ENCODE data around the gene CHRM2. TPM values are rescaled to one million over a fixed set of nuclear protein-coding genes. Genes with fewer than 3 reads are reported as not detected.
A peak's percentile ranks its signal among the peaks of the same experiment; 100 is the strongest.

Gene CHRM2
- total and polyA plus RNA-seq, 7 donors = under 0.01 to 121 (median 97.3) TPM; not detected in 1

DNA sequence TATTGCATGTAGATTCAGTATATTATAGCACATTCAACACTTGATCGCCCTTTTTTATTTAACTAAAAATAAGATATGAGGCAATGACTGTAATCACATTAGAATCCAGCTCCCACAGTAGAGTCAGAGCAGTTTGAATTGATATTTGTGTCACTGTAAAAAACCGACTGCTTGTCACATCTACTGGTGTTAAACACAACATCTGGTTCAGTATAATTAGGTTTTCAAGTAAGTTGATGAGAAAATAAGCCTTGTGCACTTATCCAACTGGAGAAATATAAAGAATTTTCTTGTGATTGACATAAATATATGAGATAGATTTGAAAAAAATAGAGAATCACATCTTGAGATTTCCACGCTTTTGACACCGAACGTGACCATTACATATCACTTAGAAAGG, 69.0 kb downstream of the CHRM2 start:
- intact Hi-C loops (cut with DNase I) = no loop called here
- no peak for DNase-seq
- Histone ChIP-seq H3K4me1 (peaks cover 0 to 36% (median 22%) of the 10 kb centered on the region in 4 donors), H3K9me3 (no peaks in the 10 kb centered on the region), H3K36me3 (no peaks in the 10 kb centered on the region), H3K27me3 (no peaks in the 10 kb centered on the region), H3K4me3 (no peak overlapping the region), H3K27ac (peak overlapping the region in 1 of 4 donors; percentile 60)
- no peak for TF ChIP-seq EP300 (IDR thresholded peaks at IDR 0.05)
- TF ChIP-seq, protein P1, sequence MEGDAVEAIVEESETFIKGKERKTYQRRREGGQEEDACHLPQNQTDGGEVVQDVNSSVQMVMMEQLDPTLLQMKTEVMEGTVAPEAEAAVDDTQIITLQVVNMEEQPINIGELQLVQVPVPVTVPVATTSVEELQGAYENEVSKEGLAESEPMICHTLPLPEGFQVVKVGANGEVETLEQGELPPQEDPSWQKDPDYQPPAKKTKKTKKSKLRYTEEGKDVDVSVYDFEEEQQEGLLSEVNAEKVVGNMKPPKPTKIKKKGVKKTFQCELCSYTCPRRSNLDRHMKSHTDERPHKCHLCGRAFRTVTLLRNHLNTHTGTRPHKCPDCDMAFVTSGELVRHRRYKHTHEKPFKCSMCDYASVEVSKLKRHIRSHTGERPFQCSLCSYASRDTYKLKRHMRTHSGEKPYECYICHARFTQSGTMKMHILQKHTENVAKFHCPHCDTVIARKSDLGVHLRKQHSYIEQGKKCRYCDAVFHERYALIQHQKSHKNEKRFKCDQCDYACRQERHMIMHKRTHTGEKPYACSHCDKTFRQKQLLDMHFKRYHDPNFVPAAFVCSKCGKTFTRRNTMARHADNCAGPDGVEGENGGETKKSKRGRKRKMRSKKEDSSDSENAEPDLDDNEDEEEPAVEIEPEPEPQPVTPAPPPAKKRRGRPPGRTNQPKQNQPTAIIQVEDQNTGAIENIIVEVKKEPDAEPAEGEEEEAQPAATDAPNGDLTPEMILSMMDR (IDR thresholded peaks at IDR 0.05) = no peak
- 88 to 90% methylated on average over 5 of the region's 5 CpGs for WGBS, 2 donors

DNA sequence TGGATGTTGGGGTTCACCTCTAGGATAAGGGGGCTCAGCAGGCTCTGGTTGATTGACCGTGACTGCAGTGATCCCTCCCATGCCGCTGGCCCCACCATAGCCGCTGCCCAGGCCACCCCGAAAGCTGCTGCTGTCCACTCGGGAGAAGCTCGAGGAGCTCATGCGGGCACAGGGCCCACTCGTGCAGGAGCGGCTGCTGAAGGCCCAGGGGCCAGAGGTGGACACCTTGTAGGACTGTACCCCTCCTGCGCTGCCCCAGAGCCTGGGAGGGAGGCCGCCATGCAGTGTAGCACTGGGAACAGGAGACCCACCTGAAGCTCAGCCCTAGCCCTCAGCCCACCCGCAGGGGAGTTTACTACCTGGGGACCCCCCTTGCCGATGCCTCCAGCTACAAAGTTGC, 70.0 kb downstream of the CHRM2 start:
- WGBS, 2 donors = 90 to 94% methylated on average over 13 of the region's 13 CpGs
- H3K9me3 ChIP-seq = no peaks in the 10 kb centered on the region
- H3K4me1 ChIP-seq = peaks cover 0 to 46% (median 29%) of the 10 kb centered on the region in 4 donors
- H3K27ac ChIP-seq = peak overlapping the region in 3 of 4 donors; percentile 39 to 60 (median 39)
- H3K4me3 ChIP-seq = no peak overlapping the region
- no peak for TF ChIP-seq POLR2A (IDR thresholded peaks at IDR 0.05)
- TF ChIP-seq EP300 (IDR thresholded peaks at IDR 0.05) = no peak
- no peak for TF ChIP-seq POLR2AphosphoS5 (IDR thresholded peaks at IDR 0.05)
- TF ChIP-seq, protein P1 (IDR thresholded peaks at IDR 0.05) = no peak
- no peaks in the 10 kb centered on the region for H3K36me3 ChIP-seq
- peak; percentile 66 for DNase-seq
- H3K27me3 ChIP-seq = no peaks in the 10 kb centered on the region
- intact Hi-C loops (cut with DNase I) = no loop called here

DNA sequence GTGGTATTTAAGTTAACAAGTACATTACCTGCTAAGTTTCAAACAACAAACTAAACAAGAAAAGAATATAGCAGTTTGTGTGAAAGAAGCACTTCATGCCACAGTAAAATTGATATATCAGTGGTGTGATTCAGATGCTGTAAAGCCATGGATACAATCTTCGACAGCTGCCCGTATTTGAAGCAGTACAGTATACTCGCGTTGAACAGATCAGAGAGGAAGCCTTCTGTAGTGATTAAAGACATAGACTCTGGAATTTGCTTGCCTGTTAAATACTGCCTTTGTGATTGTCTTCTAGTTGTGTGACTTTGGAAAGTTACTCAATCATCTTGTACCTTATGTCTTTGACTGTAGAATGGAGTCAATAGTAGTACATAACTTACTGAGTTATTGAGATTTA, 71.7 kb downstream of the CHRM2 start:
- DNase-seq = no peak
- Histone ChIP-seq H3K27me3 (no peaks in the 10 kb centered on the region), H3K4me3 (no peak overlapping the region), H3K4me1 (peaks cover 0 to 50% (median 29%) of the 10 kb centered on the region in 4 donors), H3K27ac (peak overlapping the region in 3 of 4 donors; percentile 51 to 72 (median 60)), H3K9me3 (no peaks in the 10 kb centered on the region), H3K36me3 (no peaks in the 10 kb centered on the region)
- 90 to 91% methylated on average over 4 of the region's 4 CpGs for WGBS, 2 donors
- TF ChIP-seq, protein P1 (IDR thresholded peaks at IDR 0.05) = no peak
- no peak for TF ChIP-seq POLR2A (IDR thresholded peaks at IDR 0.05)
- no peak for TF ChIP-seq POLR2AphosphoS5 (IDR thresholded peaks at IDR 0.05)
- no peak for TF ChIP-seq EP300 (IDR thresholded peaks at IDR 0.05)
- intact Hi-C loops (cut with DNase I) = no loop called here

GRCh38 chr7:136940917-136941316, 72.5 kb downstream of the CHRM2 start:
- no peak for DNase-seq
- Histone ChIP-seq H3K27ac (peak overlapping the region in 3 of 4 donors; percentile 51 to 72 (median 60)), H3K27me3 (no peaks in the 10 kb centered on the region), H3K4me1 (peaks cover 0 to 52% (median 30%) of the 10 kb centered on the region in 4 donors), H3K4me3 (no peak overlapping the region), H3K36me3 (no peaks in the 10 kb centered on the region), H3K9me3 (no peaks in the 10 kb centered on the region)
- intact Hi-C loops (cut with DNase I) = no loop called here
- peak in 1 of 4 donors; percentile 41 for TF ChIP-seq POLR2AphosphoS5 (IDR thresholded peaks at IDR 0.05)
- TF ChIP-seq, protein P1 (IDR thresholded peaks at IDR 0.05) = no peak
- WGBS, 2 donors = 76 to 91% methylated on average over 1 of the region's 1 CpG

GRCh38 chr7:136941816-136942215, 73.4 kb downstream of the CHRM2 start:
- TF ChIP-seq POLR2A (IDR thresholded peaks at IDR 0.05) (no peak), POLR2AphosphoS5 (IDR thresholded peaks at IDR 0.05) (no peak)
- TF ChIP-seq, protein P1 (IDR thresholded peaks at IDR 0.05) = no peak
- 42 to 49% methylated on average over 1 of the region's 1 CpG for WGBS, 2 donors
- Histone ChIP-seq H3K27me3 (no peaks in the 10 kb centered on the region), H3K36me3 (no peaks in the 10 kb centered on the region), H3K4me3 (no peak overlapping the region), H3K4me1 (peaks cover 0 to 61% (median 35%) of the 10 kb centered on the region in 4 donors), H3K9me3 (no peaks in the 10 kb centered on the region), H3K27ac (peak overlapping the region in 3 of 4 donors; percentile 51 to 72 (median 60))
- intact Hi-C loops (cut with DNase I) = no loop called here
- no peak for DNase-seq

All from sigmoid colon (tissue), 7 donors.